Activated CD8-positive, alpha-beta memory T cell treated with anti-CD3 and anti-CD28 coated beads for 24 hours (primary cell): ENCODE measurements around the gene TNFRSF1B.

Experiments used
- DNase-seq: peaks from one replicate; pipeline ENCODE4 v3.0.0-alpha.2; 2020

TNFRSF1B gene

GRCh38 chr1:12158357-12159092, 8.3 kb upstream of the TNFRSF1B start:
- no peak for DNase-seq

GRCh38 chr1:12159816-12160215, 7.0 kb upstream of the TNFRSF1B start:
- no peak for DNase-seq

DNA sequence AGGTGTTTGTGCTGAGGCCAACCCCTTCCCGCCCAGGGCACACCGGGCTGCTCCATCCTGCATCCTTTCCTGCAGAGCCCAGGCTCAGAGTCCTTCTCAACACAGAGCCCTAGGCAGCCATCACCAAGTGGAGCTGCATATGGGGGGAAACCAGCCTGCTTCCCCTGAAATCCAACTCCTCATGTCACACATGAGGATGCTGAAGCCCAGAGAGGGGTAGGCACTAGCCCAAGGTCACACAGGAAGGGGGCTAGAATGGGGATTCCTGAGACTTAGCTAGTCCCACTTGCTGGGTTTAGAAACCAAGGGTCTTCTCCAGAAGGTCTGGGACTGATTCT, 5.5 kb upstream of the TNFRSF1B start:
- DNase-seq = no peak

- DNase-seq = peak; percentile 87
Observed at GRCh38 chr1:12161662-12162458, 4.9 kb upstream of the TNFRSF1B start.

DNA sequence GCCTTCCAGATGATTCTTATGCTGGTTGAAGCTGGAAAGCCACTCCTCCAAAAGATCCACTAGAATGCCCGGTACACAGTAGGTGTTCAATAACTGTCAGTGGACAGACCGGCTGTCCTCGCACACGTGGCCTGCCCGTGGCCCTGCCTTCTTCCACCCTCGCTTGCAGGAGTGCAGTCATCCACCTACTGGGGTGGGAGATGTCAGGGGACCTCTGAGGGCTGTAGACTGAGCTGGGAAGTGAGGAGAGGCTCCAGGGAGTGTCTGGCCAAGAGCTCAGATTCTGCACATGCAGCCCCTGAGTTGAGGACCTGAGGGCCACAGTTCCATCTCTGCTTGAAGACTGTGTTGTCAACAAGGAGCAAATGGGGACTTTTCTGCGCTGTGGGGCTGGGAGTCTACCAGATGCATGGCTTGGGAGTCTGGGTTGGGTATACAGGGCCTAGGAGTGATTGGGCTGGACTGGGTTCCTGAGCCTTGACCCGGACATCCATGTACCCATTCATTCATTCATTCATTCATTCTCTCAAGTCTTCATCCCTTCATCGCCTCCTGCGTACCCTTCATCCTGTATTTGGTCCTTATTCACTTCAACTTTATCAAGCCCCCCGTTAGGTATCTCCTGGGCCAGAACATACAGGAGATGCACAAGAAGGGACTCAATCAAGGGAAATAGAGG, 4.2 kb upstream of the TNFRSF1B start:
- no peak for DNase-seq

DNA sequence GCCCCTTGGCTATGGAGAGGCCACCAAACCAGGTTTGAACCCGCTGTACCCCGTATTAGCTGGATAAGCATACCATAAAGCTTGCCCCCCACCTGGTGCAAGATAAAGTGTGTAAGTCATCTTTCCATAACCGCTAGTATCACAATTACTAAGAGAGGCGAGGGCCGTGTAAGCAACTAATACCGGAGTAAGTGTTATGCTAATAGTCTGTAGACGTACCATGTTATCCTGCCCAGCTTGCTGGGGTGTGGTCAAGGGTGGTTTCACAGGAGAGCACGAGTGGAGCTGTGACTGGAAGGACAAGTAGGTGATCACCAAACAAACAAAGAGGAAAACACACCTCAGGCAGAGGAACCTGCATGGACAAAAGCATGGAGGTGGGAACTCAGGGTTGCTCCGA, 3.6 kb upstream of the TNFRSF1B start:
- DNase-seq = no peak

GRCh38 chr1:12164210-12164609, 2.6 kb upstream of the TNFRSF1B start:
- DNase-seq = no peak

DNA sequence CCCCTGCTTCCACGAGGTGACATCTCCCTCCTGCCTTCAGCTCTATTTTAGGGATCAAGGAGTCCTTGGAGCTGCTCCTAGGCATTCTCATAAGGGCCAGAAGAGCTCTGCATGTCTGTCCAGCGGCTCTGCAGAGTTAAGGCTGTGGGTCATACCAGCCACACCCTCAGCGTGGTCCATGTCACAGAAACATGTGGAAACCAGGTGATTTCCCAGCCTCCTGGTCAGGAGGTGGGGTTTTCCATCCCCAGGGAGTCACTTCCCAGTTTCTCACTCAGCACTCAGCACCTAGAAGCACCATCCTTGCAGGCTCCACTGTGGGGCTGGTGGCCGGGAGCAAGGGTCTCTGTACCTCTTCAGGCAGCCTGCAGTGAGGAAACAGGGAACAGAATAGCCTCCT, 1.4 kb upstream of the TNFRSF1B start:
- DNase-seq = no peak

DNA sequence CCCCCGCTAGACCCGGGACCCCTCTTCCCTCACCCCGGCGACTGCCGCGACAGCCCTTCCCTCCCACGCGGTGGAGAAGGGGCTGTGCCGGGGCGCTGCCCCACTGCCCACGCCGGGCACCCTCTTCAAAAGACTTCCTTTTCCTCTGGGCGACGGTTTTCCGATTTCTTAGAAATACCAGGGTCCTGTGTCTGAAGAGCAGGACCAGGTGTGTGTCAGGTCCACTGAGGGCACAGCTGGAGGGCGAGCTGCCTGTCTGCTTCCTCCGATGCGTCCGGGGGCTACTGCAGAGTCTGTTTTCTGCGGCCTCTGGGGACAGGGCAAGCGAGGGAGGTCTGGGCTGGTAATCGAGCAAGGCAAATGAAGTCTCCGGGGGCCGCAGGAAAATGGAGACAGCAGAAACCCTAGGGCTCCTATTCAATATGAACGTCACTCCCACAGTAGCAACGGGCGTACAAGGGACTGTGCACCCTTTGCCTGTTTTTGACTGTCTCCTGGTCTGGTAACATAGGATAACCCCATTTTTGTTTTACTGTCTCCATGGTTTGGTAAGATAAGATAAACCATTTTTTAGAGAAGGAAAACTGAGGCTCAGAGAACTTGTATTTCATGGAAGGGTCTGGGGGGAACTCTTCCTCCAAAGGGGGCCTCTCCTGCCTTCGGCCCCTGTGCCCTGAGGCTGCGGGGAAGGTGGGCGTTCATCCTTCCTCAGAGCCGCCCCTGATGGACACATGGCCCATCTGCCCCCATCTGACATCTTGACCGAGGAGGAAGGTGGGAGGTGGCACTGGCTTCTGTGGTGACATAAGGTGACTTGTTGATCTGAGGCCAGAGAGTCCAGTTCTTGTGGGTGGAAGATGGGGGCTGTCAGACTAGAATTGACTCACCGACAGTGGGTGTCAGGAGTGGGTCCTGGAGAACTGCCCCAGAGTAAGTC, 970 bp downstream of the TNFRSF1B start:
- DNase-seq = peak; percentile 80

DNA sequence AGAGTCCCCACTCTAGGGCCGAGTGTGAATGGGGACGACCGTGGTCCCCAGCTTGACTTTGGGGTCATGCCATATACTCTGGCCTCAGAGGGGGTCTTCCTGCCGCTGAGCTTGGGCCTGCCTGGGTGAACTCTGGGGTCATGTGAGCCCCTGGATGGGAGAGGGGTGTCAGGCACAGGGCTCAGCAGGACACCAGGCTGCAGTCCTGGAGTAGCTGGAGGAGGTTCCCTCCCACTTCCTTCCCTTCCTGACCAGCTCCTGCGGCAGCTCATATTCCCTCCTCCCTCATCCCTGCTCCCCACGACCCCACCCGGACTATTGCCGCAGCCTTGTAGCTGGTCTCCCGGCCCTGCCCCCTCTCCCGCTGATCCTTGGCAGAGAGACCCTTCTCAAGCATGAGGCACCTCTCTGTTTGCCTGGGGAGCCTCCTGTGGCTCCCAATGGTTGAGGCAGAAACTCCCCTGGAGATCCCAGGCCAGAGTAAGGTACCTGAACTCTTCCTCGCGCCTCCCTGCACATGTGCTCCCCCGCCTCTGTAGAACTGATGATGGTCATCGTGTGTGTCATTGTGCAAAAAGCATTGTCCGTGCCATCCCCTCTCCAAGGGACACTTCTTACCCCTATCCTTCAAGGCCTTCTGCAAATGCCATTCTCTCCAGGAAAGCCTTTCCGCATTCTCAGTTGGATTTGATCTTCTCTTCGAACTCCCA, 1.8 kb downstream of the TNFRSF1B start:
- DNase-seq = no peak

- DNase-seq = no peak
Observed at GRCh38 chr1:12169442-12170135, 2.8 kb downstream of the TNFRSF1B start.

GRCh38 chr1:12170263-12170671, 3.5 kb downstream of the TNFRSF1B start:
- DNase-seq = no peak

GRCh38 chr1:12171206-12172041, 4.6 kb downstream of the TNFRSF1B start:
- DNase-seq = no peak

DNA sequence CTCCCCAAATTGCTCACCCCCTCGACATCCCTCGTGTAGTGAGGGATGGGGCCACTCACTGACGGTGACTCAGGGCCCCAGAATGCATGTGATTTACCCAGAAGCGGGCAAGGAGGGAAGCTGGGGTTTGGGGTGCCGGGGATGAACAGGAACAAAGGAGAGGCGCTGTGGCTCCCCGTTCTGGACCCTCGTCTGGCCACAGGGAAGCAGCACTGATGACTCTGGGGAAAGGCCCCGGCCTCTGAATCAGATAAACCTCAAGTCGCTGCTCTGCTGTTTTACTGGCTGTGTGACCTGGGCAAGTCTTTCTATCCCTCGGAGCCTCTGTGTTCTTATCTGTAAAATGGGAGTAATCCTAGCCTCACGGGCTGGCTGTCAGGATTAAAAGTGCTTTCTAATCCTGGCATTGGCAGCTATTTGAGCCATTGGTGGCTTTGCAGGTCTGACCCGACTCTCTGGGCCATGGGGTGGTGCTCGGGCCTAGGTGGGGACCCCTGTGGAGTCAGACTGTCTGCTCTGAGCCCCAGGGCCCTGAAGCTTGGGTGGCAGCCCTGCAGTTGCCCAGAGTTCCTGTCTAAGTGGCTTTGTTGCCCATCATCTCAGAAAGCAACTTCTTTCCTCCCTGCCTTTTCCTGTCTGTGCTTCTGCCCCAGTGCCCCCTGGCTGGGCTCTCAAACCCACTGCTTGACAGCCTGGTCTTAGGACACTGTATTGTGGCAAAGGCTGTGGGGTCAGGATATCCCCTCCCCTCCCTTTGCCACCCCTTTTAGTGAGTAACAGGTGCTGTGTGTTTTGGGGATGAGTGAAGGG, 5.5 kb downstream of the TNFRSF1B start:
- no peak for DNase-seq

GRCh38 chr1:12173041-12173509, 6.3 kb downstream of the TNFRSF1B start:
- DNase-seq = no peak

DNA sequence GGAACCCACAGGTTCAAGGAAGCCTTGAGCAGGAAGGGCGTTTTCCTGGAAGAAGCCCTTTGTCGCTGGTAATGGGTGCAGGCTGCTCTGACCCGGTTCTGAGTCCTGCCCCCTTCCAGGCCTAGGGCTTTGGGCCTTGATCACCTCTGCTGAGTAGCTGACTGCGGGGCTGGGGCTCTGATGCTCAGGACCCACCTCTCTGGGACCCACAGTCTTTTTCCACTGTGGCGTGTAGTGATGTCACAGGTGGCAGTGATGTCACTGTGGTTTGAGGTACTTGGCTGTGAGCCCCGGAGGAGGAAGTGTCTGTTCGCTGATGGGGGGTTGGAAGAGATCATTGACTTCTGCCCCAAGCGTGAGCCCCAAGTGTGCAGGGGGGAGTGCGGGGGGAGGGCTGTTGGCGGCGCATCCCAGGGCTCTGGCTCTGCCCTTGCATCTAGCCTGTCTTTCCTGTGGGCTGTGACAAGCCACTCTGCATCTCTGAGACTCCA, 6.9 kb downstream of the TNFRSF1B start:
- peak; percentile 91 for DNase-seq

GRCh38 chr1:12174924-12175810, 8.4 kb downstream of the TNFRSF1B start:
- DNase-seq = no peak
